Thoracic aorta (tissue), 2 donors: ENCODE results near the gene PRND. TPM values are rescaled to one million over a fixed set of nuclear protein-coding genes. Genes with fewer than 3 reads are reported as not detected.
"Not testable (repeated sequence)": the region's sequence is repeated elsewhere in the genome, so short reads cannot be mapped to it uniquely, and the experiment has no call there.

Experiments used
- ATAC-seq: fragments of 150-250 bp; one replicate; pipeline ENCODE4 v1.8.0; 2017; ENCODE audit warnings: low read depth; ENCODE audit not compliant: insufficient number of reproducible peaks, low FRiP score
- DNase-seq: peaks from one replicate; pipeline ENCODE4 v3.0.0-alpha.2; 2020; ENCODE audit warnings: low spot score
- H3K27ac ChIP-seq, 2 donors: fragments of 200-600 bp; sonication (generic); 1 replicate in 1 of 2; 2 replicates in 1 of 2; pipeline ENCODE4 v1.5.1; 2016; ENCODE audit warnings: mild to moderate bottlenecking in 2 of 2, moderate library complexity in 2 of 2
- H3K27me3 ChIP-seq: fragments of 200-600 bp; sonication (generic); replicated peaks from 2 replicates; pipeline ENCODE4 v1.6.0; 2016; ENCODE audit warnings: mild to moderate bottlenecking; ENCODE audit not compliant: insufficient read depth
- H3K36me3 ChIP-seq: fragments of 200-600 bp; sonication (generic); one replicate; pipeline ENCODE4 v1.5.1; 2016
- H3K4me1 ChIP-seq, 2 donors: fragments of 200-600 bp; sonication (generic); 1 replicate in 1 of 2; 2 replicates in 1 of 2; pipeline versions ENCODE4 v1.5.1 to v1.6.0; 2016; ENCODE audit warnings: low read depth in 2 of 2, mild to moderate bottlenecking in 1 of 2; ENCODE audit not compliant: control insufficient read depth in 1 of 2
- H3K4me3 ChIP-seq: fragments of 200-600 bp; sonication (generic); 2 replicates; pipeline ENCODE4 v1.5.1; 2016; ENCODE audit warnings: mild to moderate bottlenecking
- H3K9me3 ChIP-seq: fragments of 200-600 bp; sonication (generic); 2 replicates; pipeline ENCODE4 v1.5.1; 2016
- CTCF ChIP-seq: fragments of 200-600 bp; sonication (generic); IDR thresholded peaks from one replicate; pipeline ENCODE4 v1.5.1; 2019; ENCODE audit warnings: antibody characterized with exemption
- total RNA-seq, 2 donors: library from RNA; depleted of rRNA; stranded (reverse); fragments of >200 nt; gene quantifications; one replicate each; pipeline versions ENCODE4 v1.1.0 to v1.2.3, GENCODE V29; 2016

Gene PRND
- total RNA-seq, 2 donors from 2014 or later, result not detected

GRCh38 chr20:4749326-4749725, 27.6 kb downstream of the PRND start:
- no peak overlapping the region for H3K27ac ChIP-seq
- no peak for TF ChIP-seq CTCF
- H3K27me3 ChIP-seq, result no peaks in the 10 kb centered on the region
- no peaks in the 10 kb centered on the region for H3K36me3 ChIP-seq
- DNase-seq (no peak), ATAC-seq (no peak)
- no peaks in the 10 kb centered on the region for H3K9me3 ChIP-seq
- no peaks in the 10 kb centered on the region for H3K4me1 ChIP-seq
- H3K4me3 ChIP-seq, result no peak overlapping the region

GRCh38 chr20:4750381-4750780, 28.7 kb downstream of the PRND start:
- no peak for DNase-seq
- Histone ChIP-seq H3K27me3 (no peaks in the 10 kb centered on the region), H3K9me3 (no peaks in the 10 kb centered on the region), H3K27ac (no peak overlapping the region), H3K36me3 (no peaks in the 10 kb centered on the region), H3K4me1 (no peaks in the 10 kb centered on the region), H3K4me3 (no peak overlapping the region)
- TF ChIP-seq CTCF, result no peak
- no peak for ATAC-seq

GRCh38 chr20:4759100-4759884, 37.6 kb downstream of the PRND start:
- not testable (repeated sequence) for H3K4me3 ChIP-seq, ATAC-seq, H3K9me3 ChIP-seq, H3K4me1 ChIP-seq, DNase-seq, H3K27me3 ChIP-seq, H3K36me3 ChIP-seq, H3K27ac ChIP-seq

GRCh38 chr20:4763261-4763660, 41.6 kb downstream of the PRND start:
- H3K9me3 ChIP-seq, result no peaks in the 10 kb centered on the region
- TF ChIP-seq CTCF, result no peak
- H3K36me3 ChIP-seq, result no peaks in the 10 kb centered on the region
- peaks cover 0 to 4% of the 10 kb centered on the region in 2 donors for H3K4me1 ChIP-seq
- no peaks in the 10 kb centered on the region for H3K27me3 ChIP-seq
- H3K27ac ChIP-seq, result no peak overlapping the region
- DNase-seq (no peak), ATAC-seq (no peak)
- no peak overlapping the region for H3K4me3 ChIP-seq

GRCh38 chr20:4763723-4764510, 42.2 kb downstream of the PRND start:
- no peaks in the 10 kb centered on the region for H3K36me3 ChIP-seq
- no peak overlapping the region for H3K4me3 ChIP-seq
- H3K27me3 ChIP-seq, result no peaks in the 10 kb centered on the region
- H3K9me3 ChIP-seq, result no peaks in the 10 kb centered on the region
- H3K4me1 ChIP-seq, result peaks cover 0 to 4% of the 10 kb centered on the region in 2 donors
- H3K27ac ChIP-seq, result no peak overlapping the region
- ATAC-seq, result no peak
- no peak for TF ChIP-seq CTCF
- no peak for DNase-seq
